ENCODE measurements around the gene AVEN. TPM values are rescaled to one million over a fixed set of nuclear protein-coding genes. Genes with fewer than 3 reads are reported as not detected.

The AVEN gene
- total and polyA plus RNA-seq, 10 donors = 5.0 to 14.1 (median 8.8) TPM

- TF ChIP-seq POLR2A (IDR thresholded peaks at IDR 0.05) (no peak), CTCF (IDR thresholded peaks at IDR 0.05 in 8 of 11, conservative IDR thresholded peaks at IDR 0.05 in 3 of 11) (no peak)
- 77 to 91% (median 86%) methylated on average over 4 of the region's 4 CpGs for WGBS, 5 donors
- H3K36me3 ChIP-seq = no peaks in the 10 kb centered on the region
These were observed 194.8 kb downstream of the AVEN start for GRCh38 chr15:33844186-33844585.

GRCh38 chr15:33840615-33841014 lies 198.4 kb downstream of the AVEN start:
- Histone ChIP-seq H3K36me3 (no peaks in the 10 kb centered on the region), H3K27me3 (replicated peaks in 1 of 7) (peaks cover 0 to 6% (median 0%) of the 10 kb centered on the region in 7 donors), H3K4me1 (no peaks in the 10 kb centered on the region), H3K27ac (no peak overlapping the region), H3K9me3 (no peaks in the 10 kb centered on the region), H3K4me3 (no peak overlapping the region)
- 83 to 96% (median 93%) methylated on average over 3 of the region's 3 CpGs for WGBS, 5 donors
- DNase-seq = no peak
- intact Hi-C loops (cut with DNase I; ENCODE audit: low total_unique reads) = no loop called here
- no peak for TF ChIP-seq CTCF (IDR thresholded peaks at IDR 0.05 in 8 of 11, conservative IDR thresholded peaks at IDR 0.05 in 3 of 11)
- no peak for TF ChIP-seq POLR2A (IDR thresholded peaks at IDR 0.05)
- TF ChIP-seq POLR2AphosphoS5 (IDR thresholded peaks at IDR 0.05) = no peak

More at GRCh38 chr15:33844186-33844585, 194.8 kb downstream of the AVEN start:
- Histone ChIP-seq H3K27ac (no peak overlapping the region), H3K9me3 (no peaks in the 10 kb centered on the region), H3K4me1 (no peaks in the 10 kb centered on the region), H3K27me3 (replicated peaks in 1 of 7) (peaks cover 0 to 6% (median 0%) of the 10 kb centered on the region in 7 donors), H3K4me3 (no peak overlapping the region)
- intact Hi-C loops (cut with DNase I; ENCODE audit: low total_unique reads) = no loop called here
- no peak for DNase-seq

- Histone ChIP-seq H3K4me1 (no peaks in the 10 kb centered on the region), H3K36me3 (no peaks in the 10 kb centered on the region), H3K9me3 (no peaks in the 10 kb centered on the region), H3K27ac (no peak overlapping the region), H3K27me3 (replicated peaks in 1 of 7) (peaks cover 0 to 6% (median 0%) of the 10 kb centered on the region in 7 donors), H3K4me3 (no peak overlapping the region)
- WGBS, 5 donors = 85 to 94% (median 93%) methylated on average over 2 of the region's 2 CpGs
- intact Hi-C loops (cut with DNase I; ENCODE audit: low total_unique reads) = no loop called here
- DNase-seq = no peak
- TF ChIP-seq POLR2AphosphoS5 (IDR thresholded peaks at IDR 0.05) (no peak), CTCF (IDR thresholded peaks at IDR 0.05 in 8 of 11, conservative IDR thresholded peaks at IDR 0.05 in 3 of 11) (no peak), POLR2A (IDR thresholded peaks at IDR 0.05) (no peak)
These were observed 199.5 kb downstream of the AVEN start for GRCh38 chr15:33839540-33839939.

- WGBS, 5 donors = 73 to 85% (median 79%) methylated on average over 1 of the region's 1 CpG
- no peak overlapping the region for H3K27ac ChIP-seq
- DNase-seq = no peak
These were observed 201.7 kb downstream of the AVEN start for GRCh38 chr15:33837294-33837693.

More at GRCh38 chr15:33837294-33837693, 201.7 kb downstream of the AVEN start:
- Histone ChIP-seq H3K27me3 (replicated peaks in 1 of 7) (peaks cover 0 to 6% (median 0%) of the 10 kb centered on the region in 7 donors), H3K4me1 (no peaks in the 10 kb centered on the region), H3K9me3 (no peaks in the 10 kb centered on the region), H3K36me3 (no peaks in the 10 kb centered on the region), H3K4me3 (no peak overlapping the region)
- no peak for TF ChIP-seq CTCF (IDR thresholded peaks at IDR 0.05 in 8 of 11, conservative IDR thresholded peaks at IDR 0.05 in 3 of 11)
- no peak for TF ChIP-seq POLR2A (IDR thresholded peaks at IDR 0.05)
- TF ChIP-seq POLR2AphosphoS5 (IDR thresholded peaks at IDR 0.05) = no peak
- intact Hi-C loops (cut with DNase I; ENCODE audit: low total_unique reads) = no loop called here

Data from spleen (tissue), 11 donors.